ENCODE data around the gene COPZ1. TPM values are rescaled to one million over a fixed set of nuclear protein-coding genes. Genes with fewer than 3 reads are reported as not detected.
"Not testable (repeated sequence)": the region's sequence is repeated elsewhere in the genome, so short reads cannot be mapped to it uniquely, and the experiment has no call there.

The COPZ1 gene
- total RNA-seq, 1 donor from 2014 or later: 173 TPM

GRCh38 chr12:54306925-54307741, 17.8 kb upstream of the COPZ1 start:
- Mint-ChIP-seq H3K27me3 (no peaks in the 10 kb centered on the region), H3K4me1 (ENCODE audit: low read depth) (peaks cover 20% of the 10 kb centered on the region), H3K27ac (no peak overlapping the region), H3K4me3 (ENCODE audit: low read depth) (no peak overlapping the region), H3K9me3 (ENCODE audit: low read depth) (no peaks in the 10 kb centered on the region), H3K36me3 (ENCODE audit: insufficient read depth) (no peaks in the 10 kb centered on the region)
- DNase-seq (ENCODE audit: low spot score, unreplicated experiment): no peak
- no peak for TF ChIP-seq CTCF (IDR thresholded peaks at IDR 0.05; ENCODE audit: unreplicated experiment)

GRCh38 chr12:54311051-54311450, 13.9 kb upstream of the COPZ1 start:
- H3K4me1 Mint-ChIP-seq (ENCODE audit: low read depth): peaks cover 1% of the 10 kb centered on the region
- no peak for DNase-seq (ENCODE audit: low spot score, unreplicated experiment)
- no peak for TF ChIP-seq CTCF (IDR thresholded peaks at IDR 0.05; ENCODE audit: unreplicated experiment)
- H3K9me3 Mint-ChIP-seq (ENCODE audit: low read depth): no peaks in the 10 kb centered on the region
- no peak overlapping the region for H3K4me3 Mint-ChIP-seq (ENCODE audit: low read depth)
- H3K27me3 Mint-ChIP-seq: no peaks in the 10 kb centered on the region
- no peaks in the 10 kb centered on the region for H3K36me3 Mint-ChIP-seq (ENCODE audit: insufficient read depth)
- no peak overlapping the region for H3K27ac Mint-ChIP-seq

- not testable (repeated sequence) for H3K4me3 Mint-ChIP-seq (ENCODE audit: low read depth); DNase-seq (ENCODE audit: low spot score, unreplicated experiment); H3K9me3 Mint-ChIP-seq (ENCODE audit: low read depth); H3K36me3 Mint-ChIP-seq (ENCODE audit: insufficient read depth); H3K4me1 Mint-ChIP-seq (ENCODE audit: low read depth); H3K27me3 Mint-ChIP-seq; H3K27ac Mint-ChIP-seq
These were observed 12.6 kb upstream of the COPZ1 start for GRCh38 chr12:54312309-54312708.

GRCh38 chr12:54321363-54321762, 3.6 kb upstream of the COPZ1 start:
- Mint-ChIP-seq H3K4me1 (ENCODE audit: low read depth) (peaks cover 7% of the 10 kb centered on the region), H3K36me3 (ENCODE audit: insufficient read depth) (no peaks in the 10 kb centered on the region), H3K4me3 (ENCODE audit: low read depth) (no peak overlapping the region)

GRCh38 chr12:54325442-54326109, 645 bp downstream of the COPZ1 start:
- DNase-seq (ENCODE audit: low spot score, unreplicated experiment); H3K27me3 Mint-ChIP-seq; H3K36me3 Mint-ChIP-seq (ENCODE audit: insufficient read depth); H3K9me3 Mint-ChIP-seq (ENCODE audit: low read depth): not testable (repeated sequence)
- H3K27ac Mint-ChIP-seq: peak overlapping the region; percentile 99
- peak overlapping the region; percentile 98 for H3K4me3 Mint-ChIP-seq (ENCODE audit: low read depth)
- H3K4me1 Mint-ChIP-seq (ENCODE audit: low read depth): peaks cover 23% of the 10 kb centered on the region

More at GRCh38 chr12:54321363-54321762, 3.6 kb upstream of the COPZ1 start:
- TF ChIP-seq CTCF (IDR thresholded peaks at IDR 0.05; ENCODE audit: unreplicated experiment): no peak
- no peaks in the 10 kb centered on the region for H3K9me3 Mint-ChIP-seq (ENCODE audit: low read depth)
- no peak for DNase-seq (ENCODE audit: low spot score, unreplicated experiment)
- H3K27ac Mint-ChIP-seq: no peak overlapping the region
- no peaks in the 10 kb centered on the region for H3K27me3 Mint-ChIP-seq

GRCh38 chr12:54328595-54329337, 3.8 kb downstream of the COPZ1 start:
- no peak for DNase-seq (ENCODE audit: low spot score, unreplicated experiment)
- no peaks in the 10 kb centered on the region for H3K9me3 Mint-ChIP-seq (ENCODE audit: low read depth)
- TF ChIP-seq CTCF (IDR thresholded peaks at IDR 0.05; ENCODE audit: unreplicated experiment): no peak
- H3K4me3 Mint-ChIP-seq (ENCODE audit: low read depth): no peak overlapping the region
- no peaks in the 10 kb centered on the region for H3K27me3 Mint-ChIP-seq
- peak overlapping the region; percentile 50 for H3K27ac Mint-ChIP-seq
- H3K36me3 Mint-ChIP-seq (ENCODE audit: insufficient read depth): peaks cover 2% of the 10 kb centered on the region
- peaks cover 24% of the 10 kb centered on the region for H3K4me1 Mint-ChIP-seq (ENCODE audit: low read depth)

Data from progenitor cell of endocrine pancreas (in vitro differentiated cells).